Measurements from ENCODE around the gene BAZ2B.

BAZ2B gene

DNA sequence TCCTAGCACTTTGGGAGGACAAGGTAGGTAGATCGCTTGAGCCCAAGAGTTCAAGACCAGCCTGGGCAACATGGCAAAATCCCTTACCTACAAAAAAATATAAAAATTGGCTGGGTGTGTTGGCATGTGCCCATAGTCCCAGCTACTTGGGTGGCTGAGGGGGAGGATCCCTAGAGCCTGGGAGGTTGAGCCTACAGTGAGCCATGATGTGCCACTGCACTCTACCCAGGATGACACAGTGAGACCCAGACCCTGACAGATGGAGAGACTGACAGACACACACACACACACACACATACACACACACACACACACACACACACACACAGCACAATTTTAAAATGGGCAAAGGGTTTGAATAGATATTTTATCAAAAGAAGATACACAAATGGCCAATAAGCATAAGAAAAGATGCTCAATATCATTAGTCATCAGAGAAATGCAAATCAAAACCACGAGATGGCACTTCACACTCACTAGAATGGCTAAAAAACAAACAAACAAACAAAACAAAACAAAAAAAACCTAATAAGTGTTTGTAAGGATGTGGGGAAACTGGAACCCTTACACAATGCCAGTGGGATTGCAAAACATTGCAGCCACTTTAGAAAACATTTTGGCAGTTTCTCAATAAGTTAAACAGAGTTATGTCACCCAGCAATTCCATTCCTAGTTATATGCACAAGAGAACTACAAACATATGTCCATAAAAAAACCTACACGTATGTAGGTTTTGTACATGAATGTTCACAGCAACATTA is 42.3 kb downstream of the BAZ2B start:
- DNase-seq (ENCODE audit: low read depth), result no peak

DNA sequence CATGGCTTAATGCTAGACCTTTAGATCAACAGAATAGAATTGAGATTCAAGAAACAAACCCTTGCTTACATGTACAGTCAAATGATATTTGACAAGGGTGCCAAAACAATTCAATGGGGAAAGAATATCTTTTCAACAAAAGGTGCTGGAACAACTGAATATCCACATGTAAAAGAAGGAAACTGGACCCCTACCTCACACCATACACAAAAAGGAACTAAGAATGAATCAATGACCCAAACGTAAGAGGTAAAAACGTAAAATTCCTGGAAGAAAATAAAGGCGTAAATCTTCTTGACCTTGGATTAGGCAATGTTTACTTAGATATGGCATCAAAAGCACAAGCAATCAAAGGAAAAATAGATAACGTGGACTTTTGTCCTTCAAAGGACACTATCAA is 43.1 kb downstream of the BAZ2B start:
- no peak for DNase-seq (ENCODE audit: low read depth)

DNA sequence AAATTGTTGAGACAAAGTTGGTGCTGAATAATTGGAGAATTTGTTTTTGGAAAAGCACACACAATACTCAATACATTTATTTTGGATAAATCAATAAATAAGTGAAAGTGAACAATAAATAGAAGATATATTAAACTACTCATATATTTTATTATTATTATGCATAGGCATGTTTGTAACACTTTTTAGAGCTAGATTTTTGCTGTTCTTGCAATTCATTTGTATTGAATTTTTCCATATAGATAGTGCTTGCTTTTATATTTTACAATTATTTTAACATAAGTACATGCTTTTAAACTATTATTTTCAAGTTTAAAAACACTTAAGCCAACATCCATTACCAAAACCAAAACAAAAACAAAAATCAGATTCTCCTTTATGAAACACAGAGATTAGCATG is 43.9 kb downstream of the BAZ2B start:
- no peak for DNase-seq (ENCODE audit: low read depth)

DNA sequence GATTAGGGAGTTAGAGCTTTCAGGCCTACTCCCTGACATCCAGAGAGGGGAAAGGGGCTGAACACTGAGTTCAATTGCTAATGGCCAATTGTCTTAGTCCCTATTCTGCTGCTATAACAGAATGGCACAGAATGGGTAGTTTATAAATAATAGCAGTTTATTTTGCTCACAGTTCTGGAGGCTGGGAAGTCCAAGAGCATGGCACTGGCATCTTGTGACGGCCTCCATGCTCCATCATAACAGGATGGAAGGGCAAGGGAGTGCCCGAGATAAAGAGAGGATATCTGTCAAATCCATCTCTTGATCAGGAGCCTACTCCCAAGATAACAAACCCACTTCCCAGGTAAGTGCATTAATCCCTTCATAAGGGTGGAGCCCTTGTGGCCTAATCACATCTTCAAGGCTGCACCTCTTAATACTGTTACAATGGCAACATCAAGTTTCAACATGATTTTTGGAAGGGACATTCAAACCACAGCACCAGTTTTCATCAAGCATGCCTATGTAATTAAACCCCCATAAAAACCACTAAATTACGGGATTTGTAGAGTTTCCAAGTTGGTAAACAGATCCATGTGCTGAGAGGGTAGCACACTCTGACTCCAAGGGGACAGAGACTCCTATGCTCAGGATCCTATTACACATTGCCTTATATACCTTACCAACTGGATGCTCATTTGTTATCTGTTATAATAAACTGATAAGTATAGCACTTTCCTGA is 44.6 kb downstream of the BAZ2B start:
- DNase-seq (ENCODE audit: low read depth), result no peak

DNA sequence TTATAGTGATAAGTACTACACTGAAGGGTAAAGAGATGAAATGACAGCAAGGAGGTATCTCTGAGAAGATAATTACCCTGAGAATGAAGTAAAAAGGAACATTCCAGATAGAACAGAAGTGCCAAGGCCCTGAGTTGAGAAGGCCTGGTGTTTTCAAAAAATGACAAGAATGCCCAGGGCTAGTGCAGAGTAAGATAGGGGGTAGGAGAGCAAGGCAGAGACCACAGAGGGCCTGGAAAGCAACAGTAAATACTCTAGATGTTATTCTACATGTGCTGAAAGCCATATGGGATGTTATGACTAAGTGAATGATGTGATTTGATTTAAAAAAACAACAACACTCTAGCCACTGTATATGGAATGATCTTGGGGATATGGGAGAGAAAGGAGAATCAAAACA is 52.3 kb downstream of the BAZ2B start:
- no peak for DNase-seq (ENCODE audit: low read depth)

DNA sequence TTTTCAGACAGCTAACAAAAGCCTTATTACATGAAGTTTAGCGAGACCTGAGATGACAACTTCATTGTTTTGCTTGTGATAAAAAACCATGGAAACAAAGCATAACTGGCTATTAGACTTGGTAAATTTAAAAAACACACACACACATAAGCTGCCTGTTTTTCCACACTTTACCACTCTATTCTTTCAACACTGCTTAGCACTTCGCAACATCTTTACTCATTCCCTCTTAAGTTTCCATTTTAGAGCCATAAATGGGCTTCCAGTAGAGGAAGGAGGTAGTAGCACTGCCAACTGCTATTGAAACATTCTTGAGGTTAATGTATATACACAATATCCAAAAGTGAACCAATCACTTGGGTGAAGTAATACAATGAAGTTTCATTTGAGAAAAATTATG is 54.1 kb downstream of the BAZ2B start:
- no peak for DNase-seq (ENCODE audit: low read depth)

DNA sequence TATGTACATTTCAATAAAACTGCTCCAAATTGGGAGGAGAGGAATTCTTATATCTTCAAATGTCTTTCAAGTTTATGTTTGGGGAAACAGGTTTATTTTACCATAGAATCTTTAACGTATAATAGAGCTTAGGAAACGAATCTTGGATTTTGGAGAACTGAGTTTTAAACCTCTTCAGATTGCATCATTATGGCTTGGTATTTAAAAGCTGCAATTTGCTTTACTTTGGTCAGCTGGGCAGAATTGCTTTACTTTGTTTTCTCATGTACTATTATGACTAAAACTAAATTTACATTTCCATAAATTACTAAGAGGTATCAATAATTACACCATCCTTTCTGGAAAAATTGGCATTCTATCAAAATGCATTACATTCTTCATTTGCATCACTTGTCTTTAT is 54.6 kb downstream of the BAZ2B start:
- no peak for DNase-seq (ENCODE audit: low read depth)

DNA sequence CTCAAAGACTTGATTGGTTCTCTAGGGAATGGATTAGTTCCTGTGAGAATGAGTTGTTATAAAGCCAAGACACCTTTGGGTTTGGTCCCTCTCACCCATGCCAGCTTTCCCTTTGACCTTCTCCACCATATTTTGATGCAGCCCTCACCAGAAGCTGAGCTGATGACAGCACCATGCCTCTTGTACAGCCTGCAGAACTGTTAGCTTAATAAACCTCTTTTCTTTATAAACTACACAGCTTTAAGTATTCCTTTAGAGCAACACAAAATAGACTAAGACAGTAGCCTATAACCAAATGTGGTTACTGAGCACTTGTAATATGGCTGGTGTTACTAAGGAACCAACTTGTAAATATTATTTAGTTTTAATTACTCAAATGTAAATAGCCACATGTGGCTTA is 55.1 kb downstream of the BAZ2B start:
- no peak for DNase-seq (ENCODE audit: low read depth)

DNA sequence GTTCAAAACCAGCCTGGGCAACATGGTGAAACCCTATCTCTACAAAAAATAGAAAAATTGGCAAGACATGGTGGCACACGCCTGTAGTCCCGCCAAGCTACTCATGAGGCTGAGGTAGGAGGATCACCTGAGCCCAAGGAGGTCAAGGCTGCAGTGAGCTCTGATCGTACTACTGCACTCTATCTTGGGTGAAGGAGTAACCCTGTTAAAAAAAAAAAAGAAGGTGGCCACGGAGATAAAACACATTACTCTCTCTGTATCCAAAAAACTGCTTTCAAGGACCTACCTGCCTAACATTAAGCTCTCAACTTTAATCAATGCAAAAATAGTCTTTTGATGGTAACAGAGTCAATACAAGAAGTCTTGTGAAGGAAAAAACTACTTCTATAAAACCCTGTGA is 57.3 kb downstream of the BAZ2B start:
- DNase-seq (ENCODE audit: low read depth), result no peak

DNA sequence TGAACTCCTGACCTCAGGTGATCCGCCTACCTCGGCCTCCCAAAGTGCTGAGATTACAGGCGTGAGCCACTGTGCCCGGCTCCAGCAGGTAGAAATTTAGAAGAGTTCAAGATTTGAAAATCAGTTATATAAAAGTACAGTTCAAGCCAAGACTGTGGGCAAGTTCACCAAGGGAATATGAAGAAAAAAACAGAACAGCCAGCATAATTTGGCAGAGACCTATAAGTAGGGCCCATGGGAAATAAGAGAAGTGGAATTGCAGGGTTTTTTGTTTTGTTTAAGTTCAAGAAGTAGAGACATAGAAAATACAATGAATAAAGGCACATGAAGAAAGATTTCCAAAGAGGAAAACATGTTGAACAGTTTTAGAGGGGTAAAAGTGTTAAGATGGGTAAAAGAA is 57.9 kb downstream of the BAZ2B start:
- DNase-seq (ENCODE audit: low read depth), result no peak

DNA sequence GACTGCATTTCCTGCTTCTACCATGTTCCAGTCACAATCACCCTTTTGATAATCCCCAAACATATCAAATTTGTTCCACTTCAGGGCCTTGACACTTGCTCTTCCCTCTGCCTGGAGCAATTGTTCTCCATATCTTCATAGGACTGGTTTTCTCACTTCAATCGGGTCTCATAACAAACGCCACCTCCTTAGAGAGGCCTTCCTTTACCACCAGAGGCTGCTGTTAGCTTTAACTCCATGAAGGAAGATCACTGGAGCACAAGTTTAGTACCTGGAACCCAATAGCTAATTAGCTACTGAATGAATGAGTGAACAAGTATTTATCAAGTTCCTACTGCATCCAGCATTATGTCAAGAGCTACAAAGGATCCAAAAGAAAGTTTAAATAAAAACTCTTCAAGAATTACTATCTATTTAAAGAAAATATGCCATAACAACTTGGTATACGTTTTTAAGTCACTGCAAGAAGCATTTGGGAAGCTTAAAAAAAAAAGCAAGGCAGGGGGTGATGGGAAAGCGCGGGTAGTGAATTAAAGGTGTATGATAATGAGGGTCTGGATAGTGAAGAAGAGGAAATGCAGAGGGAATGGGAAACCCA is 58.8 kb downstream of the BAZ2B start:
- DNase-seq (ENCODE audit: low read depth), result no peak

DNA sequence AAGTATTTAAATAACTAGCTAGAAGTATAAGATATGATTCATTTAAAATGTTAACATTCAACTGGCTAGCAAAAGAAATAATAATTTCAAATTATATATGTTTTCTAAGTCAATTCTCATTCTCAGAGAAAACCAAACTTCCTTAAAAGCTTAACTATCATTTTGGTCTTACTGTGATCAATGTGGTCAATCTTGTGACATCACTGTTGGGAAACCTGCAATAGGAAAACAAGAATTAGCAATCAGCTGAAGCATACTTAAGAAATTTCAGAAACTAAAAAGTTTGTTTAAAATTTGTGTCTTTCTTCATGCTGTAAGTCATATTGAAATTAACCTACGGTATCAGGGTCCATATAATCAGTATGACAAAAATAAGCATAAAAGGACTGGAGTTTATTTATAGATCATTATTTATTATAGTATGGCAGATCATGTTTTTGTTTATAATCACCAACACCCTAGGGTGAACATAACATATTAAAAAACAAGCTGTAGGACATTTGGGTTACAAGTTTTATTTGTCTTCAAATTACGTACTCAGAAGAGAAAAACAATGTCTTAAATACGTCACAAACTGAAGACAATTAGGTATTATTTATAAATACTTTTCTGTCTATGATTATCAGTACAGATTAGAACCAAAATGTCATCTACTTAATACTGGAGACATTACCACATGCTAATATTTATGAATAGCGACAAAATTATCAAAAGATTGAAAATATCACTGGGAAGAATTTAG is 60.5 kb downstream of the BAZ2B start:
- DNase-seq (ENCODE audit: low read depth), result no peak

DNA sequence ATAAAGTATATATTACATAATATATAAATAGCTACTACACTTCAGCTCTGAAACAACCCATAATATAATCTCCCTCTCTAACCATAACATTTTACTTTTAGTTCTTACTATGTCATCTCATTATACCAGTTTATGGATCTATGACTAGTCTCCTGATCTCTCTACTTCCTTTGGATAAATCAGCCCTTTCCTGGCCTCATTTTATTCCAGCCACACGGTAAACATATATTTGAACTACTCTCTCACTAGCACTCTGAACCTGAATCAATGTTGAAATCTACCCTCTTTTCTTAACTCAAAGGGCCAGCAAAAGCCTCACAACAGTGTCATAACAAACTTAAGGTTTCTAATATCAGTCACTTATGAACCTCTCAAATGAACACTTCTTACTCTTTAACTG is 62.6 kb downstream of the BAZ2B start:
- no peak for DNase-seq (ENCODE audit: low read depth)

DNA sequence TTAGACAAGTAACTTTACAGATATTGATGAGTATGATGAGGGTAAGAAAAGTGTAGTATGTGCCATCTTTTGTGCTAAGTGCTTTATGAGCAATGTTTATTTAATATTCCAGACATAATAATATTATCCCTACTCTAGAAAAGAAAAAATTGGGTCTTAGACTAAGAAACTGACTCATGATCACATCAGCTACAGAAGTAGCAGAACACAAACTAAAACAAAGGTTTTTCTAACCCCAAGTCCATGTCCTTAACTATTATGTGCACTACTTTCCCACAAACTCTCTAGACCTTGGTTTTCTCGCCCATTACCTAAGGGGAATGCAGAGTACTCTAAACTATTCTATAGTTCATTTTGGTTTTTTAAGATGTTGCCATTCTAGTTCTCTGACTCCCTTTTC is 64.5 kb downstream of the BAZ2B start:
- DNase-seq (ENCODE audit: low read depth), result no peak

DNA sequence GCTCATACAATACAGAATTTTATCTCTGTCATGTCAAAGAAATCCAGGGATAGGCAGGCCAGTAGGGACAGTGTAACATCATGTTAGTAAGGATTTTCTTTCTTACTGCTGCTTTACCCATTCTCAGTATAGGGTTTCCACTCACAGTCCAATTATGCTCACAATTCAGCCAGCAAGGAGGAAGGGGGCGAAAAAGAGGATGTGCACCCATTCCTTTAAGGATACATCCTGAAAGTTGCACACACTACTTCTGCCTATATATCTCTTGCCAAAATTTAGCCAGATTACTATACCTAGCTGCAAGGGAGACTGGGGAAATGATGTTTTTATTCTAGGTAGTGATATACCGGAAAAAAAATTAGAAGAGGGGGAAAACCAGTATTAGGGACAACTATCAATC is 66.1 kb downstream of the BAZ2B start:
- no peak for DNase-seq (ENCODE audit: low read depth)

DNA sequence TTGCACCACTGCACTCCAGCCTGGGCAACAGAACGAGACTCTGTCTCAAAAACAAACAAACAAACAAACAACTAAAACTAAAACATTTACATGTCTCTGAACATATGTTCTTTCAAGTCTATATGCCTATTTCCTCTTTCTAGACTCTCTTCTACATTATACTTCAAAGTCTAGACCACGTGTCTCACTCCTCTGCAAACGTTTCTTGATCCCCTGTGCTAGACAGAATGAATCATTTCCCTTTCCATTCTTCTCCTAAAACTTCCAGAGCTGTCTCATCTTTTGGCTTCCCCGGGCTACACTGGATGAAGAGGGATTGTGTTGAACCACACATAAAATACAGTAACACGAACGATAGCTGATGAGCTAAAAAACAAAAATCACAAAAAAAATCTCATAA is 67.1 kb downstream of the BAZ2B start:
- DNase-seq (ENCODE audit: low read depth), result no peak

DNA sequence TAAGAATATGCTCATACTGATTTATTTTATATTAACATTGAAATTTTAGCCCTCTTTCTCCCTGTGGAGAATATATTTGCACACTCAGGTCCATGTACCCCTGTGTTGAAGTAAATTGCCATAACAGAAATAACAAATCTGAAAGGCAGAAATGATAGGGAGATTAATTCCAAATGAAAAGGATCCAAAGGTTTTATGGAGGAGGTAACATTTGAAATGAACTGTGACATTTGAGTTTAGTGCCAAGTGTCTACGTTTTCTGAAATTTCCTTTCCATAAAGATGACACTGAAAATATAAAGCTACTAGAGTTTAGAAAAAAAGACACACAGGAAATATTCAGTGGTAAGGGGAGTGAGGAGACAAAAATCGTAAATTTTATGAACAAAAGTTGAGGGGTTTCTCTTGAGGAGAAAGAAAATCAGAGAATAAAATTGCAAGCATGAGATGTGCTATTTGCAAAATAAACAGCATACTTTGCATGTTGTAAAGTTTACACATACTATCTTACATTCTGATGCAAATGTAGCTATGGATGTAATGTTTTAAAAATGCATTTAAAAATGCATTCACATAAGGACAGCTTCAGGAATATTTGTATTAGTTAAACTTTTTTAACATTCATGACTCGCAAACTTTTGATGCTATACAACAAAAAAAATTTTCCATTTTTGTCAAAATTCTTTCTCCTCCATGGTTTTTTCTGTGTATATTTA is 69.5 kb downstream of the BAZ2B start:
- no peak for DNase-seq (ENCODE audit: low read depth)

DNA sequence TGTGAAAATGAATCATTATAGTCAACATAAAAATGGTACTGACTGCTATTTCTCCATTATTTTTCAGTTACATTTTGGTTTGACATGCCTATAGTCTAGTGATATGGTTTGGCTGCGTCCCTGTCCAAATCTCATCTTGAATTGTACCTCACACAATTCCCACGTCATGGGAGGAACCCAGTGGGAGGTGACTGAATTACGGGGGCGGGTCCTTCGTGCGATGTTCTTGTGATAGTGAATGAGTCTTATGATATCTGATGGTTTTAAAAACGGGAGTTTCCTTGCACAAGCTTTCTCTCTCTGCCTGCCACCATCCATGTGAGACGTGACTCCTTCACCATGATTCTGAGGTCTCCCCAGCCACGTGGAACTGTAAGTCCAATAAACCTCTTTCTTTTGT is 70.3 kb downstream of the BAZ2B start:
- DNase-seq (ENCODE audit: low read depth), result no peak

DNA sequence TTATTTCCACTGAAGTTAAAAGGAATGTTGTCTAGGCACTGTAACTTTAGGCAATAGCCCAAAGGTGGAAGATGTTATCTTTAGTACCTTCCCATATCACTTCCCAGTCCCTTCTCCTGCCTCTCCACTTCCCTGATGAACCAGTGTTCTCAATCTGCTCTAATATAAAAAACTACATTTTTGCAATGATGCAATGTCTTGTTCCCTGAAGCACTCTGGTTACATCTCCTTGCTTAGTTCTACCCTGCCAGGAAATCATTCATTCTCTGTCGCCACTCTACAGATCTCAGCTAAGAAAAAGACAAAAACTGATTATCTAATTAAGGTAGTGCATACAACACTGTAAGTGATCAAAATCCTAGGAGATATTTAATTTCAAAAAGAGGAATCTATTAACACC is 71.3 kb downstream of the BAZ2B start:
- DNase-seq (ENCODE audit: low read depth), result no peak

DNA sequence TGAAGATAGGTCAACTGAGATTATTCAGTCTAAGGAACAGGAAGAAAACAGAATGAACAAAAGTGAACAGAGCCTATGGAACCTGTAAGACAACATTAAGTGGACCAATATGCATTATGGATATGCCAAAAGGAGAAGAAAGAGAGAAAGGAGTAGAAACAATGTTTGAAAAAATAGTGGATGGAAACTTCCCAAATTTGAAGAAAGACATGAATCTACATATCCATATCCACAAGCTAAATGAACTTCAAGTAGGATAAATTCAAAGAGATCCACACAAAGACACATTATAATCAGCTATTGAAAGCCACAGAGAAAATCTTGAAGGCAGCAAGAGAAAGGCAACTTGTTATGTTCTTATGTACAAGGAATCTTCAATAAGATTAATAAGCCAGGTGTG is 74.2 kb downstream of the BAZ2B start:
- DNase-seq (ENCODE audit: low read depth), result no peak

DNA sequence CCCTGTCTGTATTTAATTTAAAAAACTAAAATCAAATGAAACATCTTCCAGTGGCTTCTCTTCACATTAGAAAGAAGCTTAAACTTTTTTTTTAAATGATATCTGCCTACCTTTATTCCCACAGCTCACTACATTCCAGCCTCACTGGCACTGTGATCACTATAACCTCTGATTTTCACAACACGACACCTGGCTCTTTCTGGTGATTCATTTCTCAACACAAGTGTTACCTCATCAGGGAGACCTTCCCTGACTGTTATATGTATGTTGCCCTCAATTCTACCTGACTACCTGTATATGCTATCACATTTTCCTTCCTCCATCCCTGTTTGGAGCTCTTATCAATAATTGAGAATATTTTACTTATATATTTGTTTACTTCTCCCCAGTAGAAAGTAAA is 76.6 kb downstream of the BAZ2B start:
- no peak for DNase-seq (ENCODE audit: low read depth)

DNA sequence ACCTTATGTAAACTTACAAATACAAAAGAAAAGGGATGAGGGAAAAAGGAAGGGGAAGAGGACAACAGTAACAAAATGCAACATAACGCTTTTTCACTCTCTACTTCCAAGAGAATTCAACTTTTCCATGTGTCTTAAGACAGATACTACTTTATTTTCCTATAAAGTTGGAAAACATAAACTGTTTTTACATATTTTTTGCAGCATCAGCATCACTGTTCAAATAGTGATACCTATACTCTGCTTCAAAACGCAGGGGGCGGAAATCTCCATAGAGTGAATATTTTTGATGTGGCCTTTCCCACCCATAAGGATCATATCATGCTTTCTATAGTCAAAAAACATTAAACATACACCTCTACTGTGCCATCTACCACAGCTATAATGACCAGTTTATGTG is 77.5 kb downstream of the BAZ2B start:
- DNase-seq (ENCODE audit: low read depth), result no peak

All from T follicular helper cell (primary cell).